AG09309 (cell line): Measurements from ENCODE around the gene HMCN1.

Source experiments
- DNase-seq: peaks from one replicate; pipeline ENCODE4 v3.0.0-alpha.2; 2010; ENCODE audit warnings: low read depth
- H3K4me3 ChIP-seq: 2 replicates; pipeline ENCODE4 v1.5.1; 2011; ENCODE audit warnings: mild to moderate bottlenecking, low read depth, low read length, moderate library complexity; ENCODE audit not compliant: control insufficient read depth
- TF ChIP-seq, protein P1 (sequence below): IDR thresholded peaks from 2 replicates; pipeline ENCODE4 v1.5.1; 2011; ENCODE audit warnings: mild to moderate bottlenecking, low read depth, low read length, inconsistent platforms; ENCODE audit not compliant: insufficient read depth, control insufficient read depth; ENCODE audit errors: missing control alignments

Gene HMCN1

DNA sequence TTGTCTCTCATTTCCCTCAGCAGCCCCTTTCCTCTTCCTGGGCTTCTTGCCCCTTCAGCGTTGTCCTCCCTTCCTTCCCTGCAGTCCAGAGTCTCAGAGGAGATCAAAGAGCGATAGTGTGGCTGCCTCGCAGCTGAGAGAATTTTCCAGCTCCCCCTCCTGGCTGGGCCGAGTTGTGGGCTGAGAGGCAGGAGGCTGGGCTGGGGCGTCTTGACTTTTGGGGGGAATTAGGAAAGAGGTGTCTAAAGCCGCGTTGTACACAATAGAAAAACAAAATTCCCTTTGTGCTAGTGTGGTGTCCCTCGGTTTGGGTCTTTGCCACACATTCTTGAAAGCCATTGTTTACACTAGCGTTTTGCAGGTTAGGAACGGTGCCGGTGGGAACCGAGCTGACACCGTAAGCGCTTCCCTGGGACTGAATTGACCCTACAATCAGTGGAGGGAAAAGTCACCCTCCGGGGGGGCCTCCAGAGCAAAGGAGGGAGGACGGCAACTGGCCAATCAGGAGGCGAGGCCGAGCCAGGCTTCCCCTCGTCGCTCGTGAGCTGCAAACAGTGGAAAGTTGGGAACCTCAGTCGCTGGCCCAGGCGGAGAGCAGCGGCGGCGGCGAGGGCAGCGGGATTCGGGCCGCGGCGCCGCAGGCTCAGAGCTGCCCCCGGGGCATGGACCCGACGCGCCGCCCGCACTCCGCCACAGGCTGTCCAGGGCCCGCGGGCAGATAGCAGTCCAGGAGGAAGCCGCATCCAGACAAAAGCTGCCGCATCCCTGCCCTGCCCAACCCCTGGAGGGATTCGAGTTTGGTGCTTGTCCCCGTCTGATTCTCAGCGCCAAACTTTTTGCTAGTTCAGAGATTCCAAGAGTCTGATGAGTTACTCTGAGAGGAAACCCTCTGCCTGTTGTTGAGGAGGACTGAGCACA is at the start of gene HMCN1:
HMCN1 (plus strand) TSS at position 574 of the 918 bp plus-strand sequence. CDS start 389 bp downstream, outside the sequence.
- peak within 1 kb of the TSS; percentile 62 for H3K4me3 ChIP-seq
- no peak for DNase-seq
- TF ChIP-seq, protein P1, sequence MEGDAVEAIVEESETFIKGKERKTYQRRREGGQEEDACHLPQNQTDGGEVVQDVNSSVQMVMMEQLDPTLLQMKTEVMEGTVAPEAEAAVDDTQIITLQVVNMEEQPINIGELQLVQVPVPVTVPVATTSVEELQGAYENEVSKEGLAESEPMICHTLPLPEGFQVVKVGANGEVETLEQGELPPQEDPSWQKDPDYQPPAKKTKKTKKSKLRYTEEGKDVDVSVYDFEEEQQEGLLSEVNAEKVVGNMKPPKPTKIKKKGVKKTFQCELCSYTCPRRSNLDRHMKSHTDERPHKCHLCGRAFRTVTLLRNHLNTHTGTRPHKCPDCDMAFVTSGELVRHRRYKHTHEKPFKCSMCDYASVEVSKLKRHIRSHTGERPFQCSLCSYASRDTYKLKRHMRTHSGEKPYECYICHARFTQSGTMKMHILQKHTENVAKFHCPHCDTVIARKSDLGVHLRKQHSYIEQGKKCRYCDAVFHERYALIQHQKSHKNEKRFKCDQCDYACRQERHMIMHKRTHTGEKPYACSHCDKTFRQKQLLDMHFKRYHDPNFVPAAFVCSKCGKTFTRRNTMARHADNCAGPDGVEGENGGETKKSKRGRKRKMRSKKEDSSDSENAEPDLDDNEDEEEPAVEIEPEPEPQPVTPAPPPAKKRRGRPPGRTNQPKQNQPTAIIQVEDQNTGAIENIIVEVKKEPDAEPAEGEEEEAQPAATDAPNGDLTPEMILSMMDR, result peak; percentile 57

DNA sequence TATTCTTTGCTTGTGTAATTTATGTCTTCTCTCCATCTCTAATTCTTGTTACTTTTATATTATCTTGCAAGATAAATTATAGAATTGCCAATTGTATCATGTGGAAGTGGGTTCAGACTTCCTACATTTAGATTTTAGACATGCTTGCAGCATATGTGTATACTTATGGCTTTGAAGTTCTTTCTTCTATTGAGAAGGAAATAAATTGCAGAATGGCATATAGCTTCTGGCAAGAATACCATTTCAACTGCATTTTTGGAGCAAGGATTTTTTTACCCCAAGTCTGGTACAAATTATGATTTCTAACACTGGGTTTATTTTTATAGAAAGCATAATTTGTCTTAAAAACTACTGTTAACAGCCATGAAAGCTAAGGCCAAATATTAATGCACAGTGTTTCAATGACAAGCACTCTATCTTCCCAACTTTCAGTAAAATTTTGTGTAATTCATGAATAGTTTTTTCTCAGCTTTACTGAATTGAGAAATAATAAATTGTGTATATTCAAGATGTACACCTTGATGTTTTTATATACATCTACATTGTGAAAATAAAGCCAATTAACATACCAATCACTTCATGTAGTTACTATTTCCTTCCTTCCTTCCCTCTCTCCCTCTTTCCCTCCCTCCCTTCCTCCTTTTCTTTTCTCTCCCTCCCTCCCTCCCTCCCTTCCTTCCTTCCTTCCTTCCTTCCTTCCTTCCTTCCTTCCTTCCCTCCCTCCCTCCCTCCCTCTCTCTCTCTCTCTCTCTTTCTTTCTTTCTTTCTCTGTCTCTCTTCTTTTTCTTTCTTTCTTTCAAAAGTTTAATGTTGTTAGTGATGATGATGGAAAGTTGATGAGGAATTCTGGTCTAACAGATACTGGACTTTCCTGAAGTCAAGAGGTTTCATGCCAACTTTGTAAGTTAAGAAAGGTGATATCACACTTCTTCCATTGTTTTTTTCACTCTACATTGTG is 47.1 kb upstream of the HMCN1 start:
- no peak for DNase-seq
- TF ChIP-seq, protein P1, result no peak
- no peak overlapping the region for H3K4me3 ChIP-seq

DNA sequence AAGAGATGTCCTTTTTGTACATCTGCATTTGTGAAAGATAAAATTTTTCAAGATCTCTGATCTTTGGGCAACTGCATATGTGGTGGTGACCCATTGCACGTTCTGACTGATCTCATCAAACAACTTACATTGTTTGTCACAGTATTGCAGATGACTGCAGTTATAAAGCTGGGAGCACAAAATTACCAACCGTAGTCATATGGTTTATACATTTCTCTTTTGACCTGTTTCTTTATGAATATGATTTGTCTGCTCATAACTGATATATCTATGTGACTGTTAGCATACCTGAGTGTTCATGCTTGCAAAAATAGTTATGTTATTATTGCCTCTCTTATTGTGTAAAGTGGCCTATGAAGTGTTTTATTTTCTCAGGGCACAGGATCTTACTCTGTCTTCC is 43.7 kb upstream of the HMCN1 start:
- TF ChIP-seq, protein P1, result no peak
- H3K4me3 ChIP-seq, result no peak overlapping the region
- DNase-seq, result no peak

DNA sequence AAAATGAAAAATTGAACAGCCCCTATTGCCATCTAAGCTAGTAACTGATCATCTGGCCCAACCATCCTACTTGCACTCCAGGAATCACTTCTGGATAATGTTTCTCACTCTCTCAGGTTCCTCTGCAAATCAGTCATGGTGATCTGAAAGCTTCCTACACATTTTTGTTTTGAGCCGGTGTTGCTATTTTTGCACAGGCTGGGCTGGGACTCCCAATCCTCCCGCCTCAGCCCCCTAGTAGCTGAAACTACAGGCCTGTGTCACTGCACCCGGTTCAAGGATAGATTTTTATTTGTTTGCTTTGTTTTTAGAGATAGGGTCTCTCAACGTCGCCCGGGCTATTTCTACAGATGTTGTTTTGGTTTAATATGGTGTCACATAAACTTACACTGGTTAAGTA is 40.5 kb upstream of the HMCN1 start:
- no peak for DNase-seq
- H3K4me3 ChIP-seq, result no peak overlapping the region
- TF ChIP-seq, protein P1, result no peak

DNA sequence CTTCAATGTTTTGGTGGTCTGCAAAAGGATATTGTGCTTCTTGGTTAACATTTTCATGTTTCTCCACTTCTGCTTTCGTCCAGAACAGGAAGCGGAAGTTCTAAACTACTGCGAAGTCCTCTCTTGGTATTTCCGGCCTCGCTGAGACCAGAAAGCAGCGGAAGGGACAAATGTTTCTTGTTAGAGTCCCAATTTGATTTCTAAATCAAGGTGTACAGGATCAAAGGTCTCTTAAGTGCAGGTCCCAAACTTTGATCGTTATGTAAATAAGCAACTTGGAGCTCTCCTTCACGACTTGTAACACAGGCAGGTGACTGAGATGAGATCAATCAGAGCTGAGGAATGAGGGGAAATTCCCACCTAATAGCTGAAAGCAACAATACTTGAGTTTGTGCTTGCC is 40.1 kb upstream of the HMCN1 start:
- DNase-seq, result no peak
- H3K4me3 ChIP-seq, result no peak overlapping the region
- TF ChIP-seq, protein P1, result no peak

DNA sequence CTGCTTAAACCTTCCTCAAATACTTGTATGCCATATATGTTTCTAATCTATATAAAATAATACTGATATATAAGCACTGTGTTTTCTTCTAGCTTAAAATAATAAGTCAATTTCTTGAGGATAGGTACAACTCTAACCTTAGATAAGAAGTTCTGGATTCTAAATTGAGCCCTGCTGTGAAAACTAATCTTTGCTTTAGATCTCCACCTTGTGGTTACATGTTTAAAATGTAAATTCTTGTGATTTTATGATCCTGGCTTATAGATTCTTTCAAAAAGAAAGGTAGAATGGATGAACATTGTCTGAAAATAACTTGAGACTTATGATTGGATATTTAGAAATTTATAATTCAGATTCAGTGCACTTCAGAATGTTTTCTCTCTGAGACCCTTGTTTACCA is 38.9 kb upstream of the HMCN1 start:
- H3K4me3 ChIP-seq, result no peak overlapping the region
- DNase-seq, result no peak
- TF ChIP-seq, protein P1, result no peak
